DOHH2 (cell line): ENCODE measurements around the gene MEIOB.

ENCODE experiments used
- H3F3A ChIP-seq: fragments of 200-600 bp; sonication (generic), shearing (Covaris generic); 2 replicates; pipeline ENCODE4 v1.6.0; 2016; ENCODE audit warnings: antibody characterized with exemption, mild to moderate bottlenecking; ENCODE audit not compliant: control insufficient read depth, insufficient read depth
- H3K27ac ChIP-seq: fragments of 200-600 bp; sonication (generic); 2 replicates; pipeline ENCODE4 v1.5.1; 2014; ENCODE audit warnings: low read depth, mild to moderate bottlenecking, low read length, moderate library complexity
- H3K27me3 ChIP-seq: fragments of 200-600 bp; sonication (generic); 2 replicates; pipeline ENCODE4 v1.6.1; 2014; ENCODE audit warnings: mild to moderate bottlenecking, low read length, mixed read lengths; ENCODE audit not compliant: control insufficient read depth
- H3K36me3 ChIP-seq: fragments of 200-600 bp; sonication (generic); 2 replicates; pipeline ENCODE4 v1.6.1; 2014; ENCODE audit warnings: mild to moderate bottlenecking, low read length, moderate library complexity, mixed read lengths; ENCODE audit not compliant: control insufficient read depth
- H3K4me1 ChIP-seq: fragments of 200-600 bp; sonication (generic); 2 replicates; pipeline ENCODE4 v1.6.1; 2014; ENCODE audit warnings: mild to moderate bottlenecking, low read length, mixed read lengths; ENCODE audit not compliant: control insufficient read depth
- H3K4me2 ChIP-seq: fragments of 200-600 bp; sonication (generic); 2 replicates; pipeline ENCODE4 v1.6.0; 2014; ENCODE audit warnings: mild to moderate bottlenecking, low read length, moderate library complexity
- H3K4me3 ChIP-seq: fragments of 200-600 bp; sonication (generic); 2 replicates; pipeline ENCODE4 v1.5.1; 2014; ENCODE audit warnings: mild to moderate bottlenecking, low read length, mixed read lengths
- H3K79me2 ChIP-seq: fragments of 200-600 bp; sonication (generic); 2 replicates; pipeline ENCODE4 v1.6.1; 2014; ENCODE audit warnings: mild to moderate bottlenecking, low read length, mixed read lengths; ENCODE audit not compliant: control insufficient read depth
- H3K9me2 ChIP-seq: fragments of 200-600 bp; sonication (generic); replicated peaks from 2 replicates; pipeline ENCODE4 v1.6.1; 2014; ENCODE audit warnings: mild to moderate bottlenecking, low read length, mixed read lengths; ENCODE audit not compliant: control insufficient read depth
- H3K9me3 ChIP-seq: fragments of 200-600 bp; sonication (generic); 2 replicates; pipeline ENCODE4 v1.6.1; 2014; ENCODE audit warnings: antibody characterized with exemption, low read length, mixed read lengths; ENCODE audit not compliant: control insufficient read depth, insufficient read depth
- H4K20me1 ChIP-seq: fragments of 200-600 bp; sonication (generic); 2 replicates; pipeline ENCODE4 v1.6.0; 2014; ENCODE audit warnings: low read depth, mild to moderate bottlenecking, antibody characterized with exemption, low read length, moderate library complexity; ENCODE audit not compliant: control insufficient read depth, insufficient read depth
- CTCF ChIP-seq: fragments of 200-600 bp; sonication (generic); IDR thresholded peaks from one replicate; pipeline ENCODE4 v1.5.1; 2014; ENCODE audit warnings: antibody characterized with exemption, mild to moderate bottlenecking, low read depth, low read length; ENCODE audit not compliant: poor library complexity, severe bottlenecking
- EZH2phosphoT487 ChIP-seq: fragments of 200-600 bp; sonication (generic); IDR thresholded peaks from 2 replicates; pipeline ENCODE4 v1.6.1; 2017; ENCODE audit warnings: borderline replicate concordance, mild to moderate bottlenecking, antibody characterized with exemption, low read length, moderate library complexity, mixed read lengths

MEIOB gene

DNA sequence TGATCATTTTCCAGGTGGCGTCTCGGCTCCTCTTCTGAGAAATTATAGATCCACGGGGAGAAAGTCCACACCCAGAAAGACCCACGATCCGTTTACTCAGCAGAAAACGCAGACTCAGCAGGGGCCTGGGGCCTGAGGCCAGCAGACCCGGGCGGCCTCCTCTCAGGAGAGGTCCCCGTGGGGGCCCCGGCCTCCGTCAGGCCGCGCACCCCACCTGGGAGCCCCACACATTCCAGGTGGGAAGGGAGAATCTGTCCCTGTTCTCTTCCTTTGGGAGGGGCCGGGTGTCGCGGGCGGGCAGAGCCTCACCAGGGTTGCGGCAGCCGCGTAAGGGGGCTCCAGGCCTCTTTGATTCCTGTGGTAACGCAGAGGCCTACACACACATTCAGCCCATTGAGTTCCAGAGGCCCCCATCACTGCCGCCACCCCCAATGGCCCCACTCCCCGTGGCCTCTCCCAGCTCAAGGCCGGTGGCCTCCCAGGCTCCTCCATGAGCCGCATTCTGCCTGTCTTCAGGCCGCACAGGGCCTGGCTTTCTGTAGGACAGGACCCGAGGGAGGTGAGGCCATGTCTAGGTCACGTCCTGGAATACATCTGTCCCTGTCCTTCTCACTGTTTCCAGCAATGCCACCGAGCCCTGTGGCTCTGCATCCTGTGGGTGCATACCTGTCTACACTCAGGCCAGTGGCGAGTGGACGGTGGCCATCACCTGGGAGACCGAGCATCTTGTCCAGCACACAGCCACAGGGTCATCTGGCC, 76.9 kb downstream of the MEIOB start:
- Histone ChIP-seq H3K4me1 (no peaks in the 10 kb centered on the region), H3K9me2 (no peaks in the 10 kb centered on the region), H3K36me3 (no peaks in the 10 kb centered on the region), H3F3A (no peaks in the 10 kb centered on the region), H3K9me3 (peaks cover 5% of the 10 kb centered on the region; the same call in 1 of the 2 replicates), H3K79me2 (no peaks in the 10 kb centered on the region), H3K4me3 (no peak overlapping the region), H3K4me2 (no peak overlapping the region), H4K20me1 (no peaks in the 10 kb centered on the region), H3K27me3 (no peaks in the 10 kb centered on the region), H3K27ac (no peak overlapping the region)
- no peak for TF ChIP-seq EZH2phosphoT487
- TF ChIP-seq CTCF, result no peak

- no peaks in the 10 kb centered on the region for H3K4me1 ChIP-seq
- H4K20me1 ChIP-seq, result no peaks in the 10 kb centered on the region
- H3K27me3 ChIP-seq, result no peaks in the 10 kb centered on the region
- no peaks in the 10 kb centered on the region for H3K79me2 ChIP-seq
- H3K9me3 ChIP-seq, result peaks cover 5% of the 10 kb centered on the region; the same call in 1 of the 2 replicates
- H3K36me3 ChIP-seq, result no peaks in the 10 kb centered on the region; the same call in 1 of the 2 replicates
- H3K27ac ChIP-seq, result no peak overlapping the region
- no peaks in the 10 kb centered on the region for H3F3A ChIP-seq
- no peak for TF ChIP-seq CTCF
- TF ChIP-seq EZH2phosphoT487, result no peak
- H3K4me2 ChIP-seq, result no peak overlapping the region
- H3K9me2 ChIP-seq, result no peaks in the 10 kb centered on the region
- H3K4me3 ChIP-seq, result no peak overlapping the region
Measured at GRCh38 chr16:1794221-1794871, 77.6 kb downstream of the MEIOB start.

GRCh38 chr16:1793578-1794220, 78.3 kb downstream of the MEIOB start, which contains the start of gene IGFALS:
TSS of gene IGFALS (minus strand) at chr16:1793705. CDS start at chr16:1793652, 53 bp downstream.
- Histone ChIP-seq H3K27ac (no peak within 1 kb of the TSS), H3K9me3 (peaks cover 5% of the 10 kb centered on the region; the same call in 1 of the 2 replicates), H3K4me3 (no peak within 1 kb of the TSS), H4K20me1 (no peaks in the 10 kb centered on the region), H3F3A (no peaks in the 10 kb centered on the region), H3K4me2 (no peak within 1 kb of the TSS), H3K4me1 (no peaks in the 10 kb centered on the region), H3K36me3 (peaks cover 4% of the 10 kb centered on the region; the same call in 1 of the 2 replicates), H3K79me2 (no peaks in the 10 kb centered on the region), H3K27me3 (no peaks in the 10 kb centered on the region), H3K9me2 (no peaks in the 10 kb centered on the region)
- no peak for TF ChIP-seq EZH2phosphoT487
- no peak for TF ChIP-seq CTCF
